Measurements from ENCODE around the gene TRAPPC5.

GRCh38 chr19:7662657-7663056 is 18.0 kb upstream of the TRAPPC5 start:
- TF ChIP-seq, protein P1, sequence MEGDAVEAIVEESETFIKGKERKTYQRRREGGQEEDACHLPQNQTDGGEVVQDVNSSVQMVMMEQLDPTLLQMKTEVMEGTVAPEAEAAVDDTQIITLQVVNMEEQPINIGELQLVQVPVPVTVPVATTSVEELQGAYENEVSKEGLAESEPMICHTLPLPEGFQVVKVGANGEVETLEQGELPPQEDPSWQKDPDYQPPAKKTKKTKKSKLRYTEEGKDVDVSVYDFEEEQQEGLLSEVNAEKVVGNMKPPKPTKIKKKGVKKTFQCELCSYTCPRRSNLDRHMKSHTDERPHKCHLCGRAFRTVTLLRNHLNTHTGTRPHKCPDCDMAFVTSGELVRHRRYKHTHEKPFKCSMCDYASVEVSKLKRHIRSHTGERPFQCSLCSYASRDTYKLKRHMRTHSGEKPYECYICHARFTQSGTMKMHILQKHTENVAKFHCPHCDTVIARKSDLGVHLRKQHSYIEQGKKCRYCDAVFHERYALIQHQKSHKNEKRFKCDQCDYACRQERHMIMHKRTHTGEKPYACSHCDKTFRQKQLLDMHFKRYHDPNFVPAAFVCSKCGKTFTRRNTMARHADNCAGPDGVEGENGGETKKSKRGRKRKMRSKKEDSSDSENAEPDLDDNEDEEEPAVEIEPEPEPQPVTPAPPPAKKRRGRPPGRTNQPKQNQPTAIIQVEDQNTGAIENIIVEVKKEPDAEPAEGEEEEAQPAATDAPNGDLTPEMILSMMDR (conservative IDR thresholded peaks at IDR 0.05; ENCODE audit: low read depth, low read length), result no peak
- TF ChIP-seq EZH2 (IDR thresholded peaks at IDR 0.05; ENCODE audit: low read length, unreplicated experiment), result no peak
- TF ChIP-seq EZH2phosphoT487 (IDR thresholded peaks at IDR 0.05; ENCODE audit: borderline replicate concordance, low read length), result no peak
